Caco-2 (cell line): ENCODE data around the gene CD8A. TPM values are rescaled to one million over a fixed set of nuclear protein-coding genes. Genes with fewer than 3 reads are reported as not detected.

Source experiments
- BruUV-seq: library from RNA; stranded (reverse); fragments of 400-500 nt; replicated peaks from 2 replicates; lab custom pipeline; 2021; lab: Mats Ljungman, UMichigan
- CTCF ChIA-PET: fragments of 300-600 bp; sonication (Branson Sonifier 250); formaldehyde crosslinking; loops from one replicate; lab custom pipeline; 2022; ENCODE audit warnings: antibody characterized with exemption; lab: Charles Lee
- POLR2A ChIA-PET: fragments of 300-600 bp; sonication (Branson Sonifier 250); formaldehyde crosslinking; loops from one replicate; lab custom pipeline; 2022; ENCODE audit warnings: antibody characterized with exemption; lab: Charles Lee
- DNase-seq, 2 experiments: peaks; one replicate each; pipeline versions ENCODE4 v3.0.0 to v3.0.0-alpha.2; 2020 to 2022
- H3K27me3 ChIP-seq: replicated peaks from 2 replicates; pipeline ENCODE4 v1.6.0; 2011; ENCODE audit warnings: low read length; ENCODE audit not compliant: control insufficient read depth, insufficient read depth
- H3K36me3 ChIP-seq: 2 replicates; pipeline ENCODE4 v1.5.1; 2011; ENCODE audit warnings: low read length; ENCODE audit not compliant: control insufficient read depth, insufficient read depth
- H3K4me1 ChIP-seq: fragments of 250-450 bp; sonication (Bioruptor Pico); 2 replicates; pipeline ENCODE4 v1.5.1; 2020; ENCODE audit warnings: mild to moderate bottlenecking
- H3K4me3 ChIP-seq: 2 replicates; pipeline ENCODE4 v1.5.1; 2011; ENCODE audit warnings: low read depth, mild to moderate bottlenecking, control low read depth, low read length
- H3K9me3 ChIP-seq: fragments of 250-450 bp; sonication (Bioruptor Pico); 2 replicates; pipeline ENCODE4 v1.5.1; 2020; ENCODE audit warnings: mild to moderate bottlenecking, moderate library complexity
- H3K27ac Mint-ChIP-seq: one replicate; pipeline ENCODE4 v1.8.0; 2022; ENCODE audit warnings: mixed read lengths; ENCODE audit not compliant: unreplicated experiment
- H3K27me3 Mint-ChIP-seq: one replicate; pipeline ENCODE4 v1.8.0; 2022; ENCODE audit warnings: mixed read lengths; ENCODE audit not compliant: insufficient read depth, unreplicated experiment
- H3K36me3 Mint-ChIP-seq: one replicate; pipeline ENCODE4 v1.8.0; 2022; ENCODE audit warnings: mild to moderate bottlenecking, mixed read lengths; ENCODE audit not compliant: insufficient read depth, unreplicated experiment
- H3K4me1 Mint-ChIP-seq: one replicate; pipeline ENCODE4 v1.8.0; 2022; ENCODE audit warnings: low read depth, mixed read lengths; ENCODE audit not compliant: unreplicated experiment
- H3K4me3 Mint-ChIP-seq: one replicate; pipeline ENCODE4 v1.8.0; 2022; ENCODE audit warnings: mild to moderate bottlenecking, moderate library complexity, mixed read lengths; ENCODE audit not compliant: unreplicated experiment
- H3K9me3 Mint-ChIP-seq: one replicate; pipeline ENCODE4 v1.8.0; 2022; ENCODE audit warnings: mixed read lengths; ENCODE audit not compliant: unreplicated experiment
- CTCF ChIP-seq, 2 experiments: fragments of 200-600 bp in 1 of 2; IDR thresholded peaks; 1 replicate in 1 of 2; 2 replicates in 1 of 2; pipeline versions ENCODE4 v1.5.1 to v1.8.0; 2011 to 2022; ENCODE audit warnings: antibody characterized with exemption in 1 of 2, control low read depth in 1 of 2, inconsistent platforms in 1 of 2, low read depth in 1 of 2, low read length in 1 of 2, mild to moderate bottlenecking in 1 of 2, moderate library complexity in 1 of 2; ENCODE audit not compliant: insufficient read depth in 1 of 2, severe bottlenecking in 1 of 2, unreplicated experiment in 1 of 2
- intact Hi-C: fragments of 100-400 bp; cut with micrococcal nuclease; formaldehyde crosslinking; loops from one replicate; pipeline ENCODE4 v1.10.0; 2022; ENCODE audit not compliant: unreplicated experiment
- total RNA-seq: library from RNA; stranded (reverse); gene quantifications from 2 replicates; pipeline ENCODE4 v1.2.3, GENCODE V29; 2022

CD8A gene
- total RNA-seq, 1 experiment from 2014 or later: 1.6 TPM

DNA sequence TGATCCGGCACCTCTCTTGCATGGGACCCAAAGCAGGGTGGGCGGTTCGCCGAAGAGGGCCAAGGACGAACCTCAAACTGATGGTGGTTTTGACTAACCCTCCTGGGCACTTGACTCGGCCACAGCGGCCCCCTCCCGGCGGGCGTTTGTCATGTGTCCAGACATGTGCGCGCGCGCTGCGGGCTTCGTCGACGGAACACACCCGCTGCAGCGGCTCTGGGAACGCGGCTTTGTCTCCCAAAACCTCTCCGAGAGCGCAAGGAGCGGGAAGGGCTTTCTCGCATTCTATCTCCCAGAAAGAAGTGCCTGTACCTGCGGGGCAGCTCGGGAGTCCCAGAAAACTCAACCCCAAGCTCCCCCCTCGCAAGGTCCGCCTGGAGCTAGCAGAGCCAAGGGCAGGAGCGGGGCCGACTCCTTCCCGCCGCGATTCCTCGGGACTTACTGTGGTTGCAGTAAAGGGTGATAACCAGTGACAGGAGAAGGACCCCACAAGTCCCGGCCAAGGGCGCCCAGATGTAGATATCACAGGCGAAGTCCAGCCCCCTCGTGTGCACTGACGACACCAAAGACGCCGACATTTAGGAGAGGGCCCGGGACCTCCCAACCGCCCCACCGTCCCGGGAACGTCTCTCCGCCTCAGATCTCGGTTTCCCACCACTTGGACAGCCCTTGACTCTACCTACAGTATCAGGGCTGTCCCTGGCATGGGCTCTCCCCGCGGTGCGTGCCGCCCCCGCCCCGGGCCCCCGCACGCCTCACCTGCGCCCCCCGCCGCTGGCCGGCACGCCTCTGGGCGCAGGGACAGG lies 1.6 kb downstream of the CD8A start:
- no peaks in the 10 kb centered on the region for H3K36me3 ChIP-seq
- POLR2A ChIA-PET: no interaction called here
- Mint-ChIP-seq H3K9me3 (no peaks in the 10 kb centered on the region), H3K36me3 (no peaks in the 10 kb centered on the region), H3K27ac (no peak overlapping the region), H3K4me1 (no peaks in the 10 kb centered on the region), H3K4me3 (no peak overlapping the region), H3K27me3 (no peaks in the 10 kb centered on the region)
- H3K4me3 ChIP-seq: no peak overlapping the region
- TF ChIP-seq CTCF (IDR thresholded peaks at IDR 0.05; ENCODE audit: insufficient read depth in 1 of 2, low read depth in 1 of 2, low read length in 1 of 2, severe bottlenecking in 1 of 2, unreplicated experiment in 1 of 2): no peak
- no peak for DNase-seq
- CTCF ChIA-PET: no interaction called here
- intact Hi-C loops: loop anchor here (10.0 kb wide), 1 partner anchor 394 kb away; no protein-coding TSS in a partner anchor
- no TSS peak for BruUV-seq
- no peaks in the 10 kb centered on the region for H3K4me1 ChIP-seq
- H3K27me3 ChIP-seq: no peaks in the 10 kb centered on the region
- H3K9me3 ChIP-seq: no peaks in the 10 kb centered on the region

DNA sequence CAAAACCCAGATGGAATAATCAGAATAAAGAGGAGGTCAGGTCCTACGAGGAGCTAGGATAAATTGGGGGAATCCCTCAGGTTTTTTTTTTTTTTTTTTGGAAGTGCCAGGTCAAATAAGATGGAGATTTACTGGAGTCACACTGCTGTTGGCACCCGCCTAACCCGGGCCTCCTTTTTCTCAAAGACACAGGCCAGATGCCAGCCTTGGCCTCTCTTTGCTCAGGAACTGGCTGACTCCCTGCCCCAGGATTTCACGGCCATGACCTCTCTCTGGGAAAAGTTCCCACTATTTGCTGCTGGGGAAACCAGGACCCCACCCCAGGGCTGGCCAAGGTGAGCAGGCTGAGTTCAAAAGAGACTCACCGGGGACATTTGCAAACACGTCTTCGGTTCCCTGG lies 2.5 kb downstream of the CD8A start:
- CTCF ChIA-PET: no interaction called here
- no peak overlapping the region for H3K4me3 Mint-ChIP-seq
- Histone ChIP-seq H3K4me1 (no peaks in the 10 kb centered on the region), H3K36me3 (no peaks in the 10 kb centered on the region), H3K27me3 (no peaks in the 10 kb centered on the region), H3K9me3 (no peaks in the 10 kb centered on the region), H3K4me3 (no peak overlapping the region)
- POLR2A ChIA-PET: no interaction called here
- no peaks in the 10 kb centered on the region for H3K27me3 Mint-ChIP-seq
- no peaks in the 10 kb centered on the region for H3K36me3 Mint-ChIP-seq
- no peak for TF ChIP-seq CTCF (IDR thresholded peaks at IDR 0.05; ENCODE audit: insufficient read depth in 1 of 2, low read depth in 1 of 2, low read length in 1 of 2, severe bottlenecking in 1 of 2, unreplicated experiment in 1 of 2)
- H3K9me3 Mint-ChIP-seq: no peaks in the 10 kb centered on the region
- no TSS peak for BruUV-seq
- H3K27ac Mint-ChIP-seq: no peak overlapping the region
- H3K4me1 Mint-ChIP-seq: no peaks in the 10 kb centered on the region
- intact Hi-C loops: loop anchor here (10.0 kb wide), 1 partner anchor 393 kb away; no protein-coding TSS in a partner anchor
- DNase-seq: no peak

DNA sequence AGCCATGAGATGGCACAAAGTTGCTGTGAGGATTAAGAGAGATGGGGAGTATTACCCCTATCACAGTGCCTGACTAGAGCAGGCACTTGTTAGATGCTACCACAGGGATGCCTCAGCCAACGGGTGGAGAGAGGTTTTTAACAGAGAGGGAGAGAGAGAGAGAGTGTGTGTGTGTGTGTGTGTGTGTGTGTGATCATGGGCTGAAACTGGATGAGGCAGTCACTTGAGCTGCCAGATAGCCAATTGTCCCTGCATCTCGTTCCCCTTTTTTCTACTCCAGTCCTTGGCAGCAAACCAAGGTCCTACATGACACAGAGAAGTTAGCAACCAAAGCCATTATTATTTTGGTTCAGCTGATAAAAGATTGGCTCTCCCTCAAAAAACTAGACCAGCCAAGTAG lies 3.0 kb downstream of the CD8A start:
- Histone ChIP-seq H3K9me3 (no peaks in the 10 kb centered on the region), H3K4me3 (no peak overlapping the region), H3K4me1 (no peaks in the 10 kb centered on the region), H3K36me3 (no peaks in the 10 kb centered on the region), H3K27me3 (no peaks in the 10 kb centered on the region)
- Mint-ChIP-seq H3K36me3 (no peaks in the 10 kb centered on the region), H3K27ac (no peak overlapping the region), H3K9me3 (no peaks in the 10 kb centered on the region), H3K4me3 (no peak overlapping the region), H3K27me3 (no peaks in the 10 kb centered on the region), H3K4me1 (no peaks in the 10 kb centered on the region)
- DNase-seq: no peak
- CTCF ChIA-PET: no interaction called here
- POLR2A ChIA-PET: no interaction called here
- intact Hi-C loops: loop anchor here (10.0 kb wide), 1 partner anchor 393 kb away; no protein-coding TSS in a partner anchor
- no peak for TF ChIP-seq CTCF (IDR thresholded peaks at IDR 0.05; ENCODE audit: insufficient read depth in 1 of 2, low read depth in 1 of 2, low read length in 1 of 2, severe bottlenecking in 1 of 2, unreplicated experiment in 1 of 2)
- BruUV-seq: no TSS peak
